Endothelial cell of umbilical vein (primary cell): ENCODE measurements around the gene LRP1-AS. TPM values are rescaled to one million over a fixed set of nuclear protein-coding genes. Genes with fewer than 3 reads are reported as not detected.

Experiments
- BruUV-seq: library from RNA; stranded (reverse); fragments of 400-500 nt; replicated peaks from 2 replicates; lab custom pipeline; 2021; lab: Mats Ljungman, UMichigan
- CTCF ChIA-PET: fragments of 300-600, 350-600 bp; sonication (Branson Sonifier 250); formaldehyde crosslinking; loops from one replicate; lab custom pipeline; 2021; ENCODE audit warnings: antibody characterized with exemption, inconsistent platforms; lab: Charles Lee
- POLR2A ChIA-PET: fragments of 300-600, 350-600 bp; sonication (Branson Sonifier 250); formaldehyde crosslinking; loops from one replicate; lab custom pipeline; 2021; ENCODE audit warnings: antibody characterized with exemption, inconsistent platforms; lab: Charles Lee
- DNase-seq: peaks from one replicate; pipeline ENCODE4 v3.0.0-alpha.2; 2011; ENCODE audit warnings: low read depth, low spot score
- FAIRE-seq: peaks from 2 replicates; lab custom pipeline; 2011; peaks lifted over from hg19 to GRCh38; lab: Jason Lieb, UNC
- H2AFZ ChIP-seq: 2 replicates; pipeline ENCODE4 v1.6.0; 2012; ENCODE audit warnings: low read depth, low read length, control low read depth, inconsistent platforms
- H3K27ac ChIP-seq: 2 replicates; pipeline ENCODE4 v1.5.1; 2011; ENCODE audit warnings: low read depth, mild to moderate bottlenecking, control low read depth, low read length, moderate library complexity; ENCODE audit not compliant: insufficient read depth
- H3K27me3 ChIP-seq, 2 experiments: 2 replicates each; pipeline versions ENCODE4 v1.6.0 to v1.6.1; 2011; ENCODE audit warnings: low read length in 2 of 2, mixed read lengths in 1 of 2; ENCODE audit not compliant: control insufficient read depth in 2 of 2, insufficient read depth in 2 of 2
- H3K36me3 ChIP-seq, 2 experiments: 2 replicates in 1 of 2; 3 replicates in 1 of 2; pipeline ENCODE4 v1.5.1; 2011; ENCODE audit warnings: low read length in 2 of 2, mild to moderate bottlenecking in 1 of 2, moderate library complexity in 1 of 2; ENCODE audit not compliant: control insufficient read depth in 2 of 2, insufficient read depth in 2 of 2; ENCODE audit errors: extremely low read depth in 1 of 2
- H3K4me1 ChIP-seq: 3 replicates; pipeline ENCODE4 v1.5.1; 2011; ENCODE audit warnings: mild to moderate bottlenecking, low read length; ENCODE audit not compliant: control insufficient read depth, insufficient read depth; ENCODE audit errors: extremely low read depth
- H3K4me2 ChIP-seq: 2 replicates; pipeline ENCODE4 v1.6.1; 2011; ENCODE audit warnings: low read length, control low read depth, mixed read lengths; ENCODE audit not compliant: insufficient read depth
- H3K4me3 ChIP-seq, 3 experiments: fragments of 200-600 bp in 1 of 3; sonication (generic), shearing (Covaris generic) in 1 of 3; replicated peaks in 1 of 3; 2 replicates each; pipeline ENCODE4 v1.5.1; 2011 to 2016; ENCODE audit warnings: control low read depth in 3 of 3, low read length in 3 of 3, mild to moderate bottlenecking in 2 of 3, inconsistent platforms in 1 of 3, low read depth in 1 of 3, moderate library complexity in 1 of 3; ENCODE audit not compliant: insufficient read depth in 1 of 3
- H3K79me2 ChIP-seq: 2 replicates; pipeline ENCODE4 v1.6.0; 2012; ENCODE audit warnings: low read length, inconsistent platforms; ENCODE audit not compliant: control insufficient read depth, insufficient read depth
- H3K9ac ChIP-seq: replicated peaks from 2 replicates; pipeline ENCODE3; 2011; ENCODE audit warnings: low read length, control low read depth; ENCODE audit not compliant: insufficient read depth; ENCODE audit errors: extremely low read depth
- H3K9me1 ChIP-seq: replicated peaks from 3 replicates; pipeline ENCODE4 v1.6.0; 2011; ENCODE audit warnings: mild to moderate bottlenecking, low read length; ENCODE audit not compliant: control insufficient read depth, insufficient read depth; ENCODE audit errors: extremely low read depth
- H3K9me3 ChIP-seq: replicated peaks from 2 replicates; pipeline ENCODE4 v1.5.1; 2012; ENCODE audit warnings: low read length, inconsistent platforms; ENCODE audit not compliant: control insufficient read depth, insufficient read depth
- H4K20me1 ChIP-seq: replicated peaks from 2 replicates; pipeline ENCODE3; 2011; ENCODE audit warnings: mild to moderate bottlenecking, low read length; ENCODE audit not compliant: control insufficient read depth, insufficient read depth; ENCODE audit errors: extremely low read depth
- EZH2 ChIP-seq: IDR thresholded peaks from 2 replicates; pipeline ENCODE4 v1.6.1; 2012; ENCODE audit warnings: borderline replicate concordance, low read depth, mild to moderate bottlenecking, moderate library complexity, low read length, inconsistent platforms; ENCODE audit not compliant: severe bottlenecking
- FOS ChIP-seq: IDR thresholded peaks from 2 replicates; pipeline ENCODE4 v1.6.1; 2011; ENCODE audit warnings: mild to moderate bottlenecking, low read length, moderate library complexity, borderline replicate concordance; ENCODE audit not compliant: insufficient read depth
- GATA2 ChIP-seq: IDR thresholded peaks from 2 replicates; pipeline ENCODE4 v1.7.0; 2011; ENCODE audit warnings: low read depth, mild to moderate bottlenecking, moderate library complexity, mixed read lengths, low read length; ENCODE audit not compliant: insufficient read length, insufficient read depth
- JUN ChIP-seq: IDR thresholded peaks from 2 replicates; pipeline ENCODE4 v1.6.1; 2011; ENCODE audit warnings: borderline replicate concordance, low read depth; ENCODE audit not compliant: insufficient read length, insufficient read depth
- MAX ChIP-seq: IDR thresholded peaks from 2 replicates; pipeline ENCODE4 v1.6.1; 2011; ENCODE audit not compliant: insufficient read depth, insufficient read length
- POLR2A ChIP-seq: IDR thresholded peaks from 2 replicates; pipeline ENCODE4 v1.6.1; 2012; ENCODE audit warnings: low read depth, mild to moderate bottlenecking, control low read depth, low read length
- POLR2AphosphoS5 ChIP-seq: IDR thresholded peaks from 2 replicates; pipeline ENCODE4 v1.6.1; 2012; ENCODE audit warnings: low read depth, mild to moderate bottlenecking, control low read depth, low read length, moderate library complexity; ENCODE audit not compliant: insufficient read depth
- dilution Hi-C: fragments of 300-500 bp; cut with MboI; formaldehyde crosslinking; loops from one replicate; pipeline ENCODE4 v1.15.0; 2019; ENCODE audit warnings: low sequenced_read_pairs; ENCODE audit not compliant: extremely low pct_ligation_motif_present
- intact Hi-C: fragments of 100-400 bp; cut with micrococcal nuclease; formaldehyde crosslinking; loops from one replicate; pipeline ENCODE4 v1.10.0; 2022
- polyA plus RNA-seq, 4 experiments: library from polyadenylated mRNA; depleted of rRNA in 3 of 4; stranded (reverse) in 3 of 4; unstranded in 1 of 4; fragments of >200 nt; gene quantifications; 2 replicates each; pipeline versions ENCODE4 v1.2.1 to v1.2.3, GENCODE V29; 2011 to 2012; ENCODE audit warnings: missing spikeins in 1 of 4
- total RNA-seq: library from RNA; stranded (reverse); gene quantifications from 2 replicates; pipeline ENCODE4 v1.2.3, GENCODE V29; 2021
- TF ChIP-seq, protein P1 (sequence below), 2 donors: IDR thresholded peaks; 1 replicate in 1 of 2; 2 replicates in 1 of 2; pipeline ENCODE4 v1.5.1; 2011; ENCODE audit warnings: low read length in 2 of 2, mild to moderate bottlenecking in 2 of 2, moderate library complexity in 2 of 2, control low read depth in 1 of 2, inconsistent platforms in 1 of 2, low read depth in 1 of 2; ENCODE audit not compliant: insufficient read depth in 1 of 2; ENCODE audit errors: extremely low read depth in 1 of 2

Gene LRP1-AS
- total and polyA plus RNA-seq, 2 donors (not counting 3 experiments of a cell fraction or from before 2014, with no cell fraction given) = not detected

- FAIRE-seq (no peak), DNase-seq (no peak)
- Histone ChIP-seq H3K27ac (no peak overlapping the region), H3K4me3 (no peak overlapping the region), H3K4me2 (no peak overlapping the region), H3K79me2 (no peaks in the 10 kb centered on the region), H2AFZ (no peak overlapping the region), H3K9ac (no peak overlapping the region), H3K36me3 (no peaks in the 10 kb centered on the region), H3K4me1 (no peaks in the 10 kb centered on the region), H4K20me1 (no peaks in the 10 kb centered on the region), H3K27me3 (peaks cover 7 to 11% of the 10 kb centered on the region in 2 experiments), H3K9me3 (no peaks in the 10 kb centered on the region), H3K9me1 (no peaks in the 10 kb centered on the region)
- dilution Hi-C loops (no loop called here), intact Hi-C loops (no loop called here)
- ChIA-PET CTCF (interaction anchor here (1.0 to 1.7 kb wide), 2 partner anchors 14 to 35 kb away, joined by 4 to 7 read pairs; no protein-coding TSS in a partner anchor), POLR2A (no interaction called here)
- TF ChIP-seq FOS = no peak
- no peak for TF ChIP-seq MAX
- TF ChIP-seq, protein P1, sequence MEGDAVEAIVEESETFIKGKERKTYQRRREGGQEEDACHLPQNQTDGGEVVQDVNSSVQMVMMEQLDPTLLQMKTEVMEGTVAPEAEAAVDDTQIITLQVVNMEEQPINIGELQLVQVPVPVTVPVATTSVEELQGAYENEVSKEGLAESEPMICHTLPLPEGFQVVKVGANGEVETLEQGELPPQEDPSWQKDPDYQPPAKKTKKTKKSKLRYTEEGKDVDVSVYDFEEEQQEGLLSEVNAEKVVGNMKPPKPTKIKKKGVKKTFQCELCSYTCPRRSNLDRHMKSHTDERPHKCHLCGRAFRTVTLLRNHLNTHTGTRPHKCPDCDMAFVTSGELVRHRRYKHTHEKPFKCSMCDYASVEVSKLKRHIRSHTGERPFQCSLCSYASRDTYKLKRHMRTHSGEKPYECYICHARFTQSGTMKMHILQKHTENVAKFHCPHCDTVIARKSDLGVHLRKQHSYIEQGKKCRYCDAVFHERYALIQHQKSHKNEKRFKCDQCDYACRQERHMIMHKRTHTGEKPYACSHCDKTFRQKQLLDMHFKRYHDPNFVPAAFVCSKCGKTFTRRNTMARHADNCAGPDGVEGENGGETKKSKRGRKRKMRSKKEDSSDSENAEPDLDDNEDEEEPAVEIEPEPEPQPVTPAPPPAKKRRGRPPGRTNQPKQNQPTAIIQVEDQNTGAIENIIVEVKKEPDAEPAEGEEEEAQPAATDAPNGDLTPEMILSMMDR (IDR thresholded peaks at IDR 0.05; ENCODE audit: extremely low read depth in 1 of 2, insufficient read depth in 1 of 2, low read depth in 1 of 2, low read length in 2 of 2) = no peak
- TF ChIP-seq JUN = no peak
- TF ChIP-seq EZH2 = no peak
- TF ChIP-seq GATA2 = no peak
- no peak for TF ChIP-seq POLR2AphosphoS5
- TF ChIP-seq POLR2A = no peak
- no TSS peak for BruUV-seq
Observed at GRCh38 chr12:57138526-57139272, 8.7 kb downstream of the LRP1-AS start.
